ENCODE data around the gene ADRM1.

DNA sequence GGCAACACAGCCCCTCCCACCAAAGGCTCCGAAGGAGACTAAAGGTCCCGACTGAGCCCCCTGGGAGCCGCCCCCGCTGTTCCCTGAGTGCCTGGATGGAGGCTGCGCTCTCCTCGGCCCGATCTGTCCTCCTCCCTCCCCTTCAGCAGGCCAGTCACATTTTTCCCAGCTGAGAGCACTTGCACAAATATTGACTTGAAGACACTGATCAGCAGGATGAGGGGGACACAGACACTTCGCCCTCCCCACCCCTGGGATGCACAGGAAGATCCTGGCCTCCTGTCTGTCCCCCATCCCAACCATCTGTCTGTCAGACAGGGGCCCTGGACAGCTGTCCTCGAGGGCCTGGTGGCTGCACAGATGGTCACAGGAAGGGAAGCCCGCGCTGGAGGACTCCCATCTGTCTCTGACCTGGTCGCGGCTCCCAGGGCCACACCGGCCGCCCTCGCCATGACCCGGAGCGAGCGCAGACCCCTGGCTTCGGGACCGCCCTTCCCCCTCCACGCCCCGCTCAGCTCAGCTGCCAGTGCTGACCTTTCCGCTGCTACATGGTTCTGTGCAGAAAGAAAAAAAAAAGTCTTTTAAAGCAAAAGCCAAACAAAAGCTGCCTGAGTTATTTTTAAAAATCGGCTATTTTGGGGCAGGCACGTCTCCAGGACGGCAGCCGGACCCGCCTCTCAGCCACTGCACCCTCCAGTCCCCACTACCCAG, 53.2 kb downstream of the ADRM1 start:
- TF ChIP-seq, protein P1, sequence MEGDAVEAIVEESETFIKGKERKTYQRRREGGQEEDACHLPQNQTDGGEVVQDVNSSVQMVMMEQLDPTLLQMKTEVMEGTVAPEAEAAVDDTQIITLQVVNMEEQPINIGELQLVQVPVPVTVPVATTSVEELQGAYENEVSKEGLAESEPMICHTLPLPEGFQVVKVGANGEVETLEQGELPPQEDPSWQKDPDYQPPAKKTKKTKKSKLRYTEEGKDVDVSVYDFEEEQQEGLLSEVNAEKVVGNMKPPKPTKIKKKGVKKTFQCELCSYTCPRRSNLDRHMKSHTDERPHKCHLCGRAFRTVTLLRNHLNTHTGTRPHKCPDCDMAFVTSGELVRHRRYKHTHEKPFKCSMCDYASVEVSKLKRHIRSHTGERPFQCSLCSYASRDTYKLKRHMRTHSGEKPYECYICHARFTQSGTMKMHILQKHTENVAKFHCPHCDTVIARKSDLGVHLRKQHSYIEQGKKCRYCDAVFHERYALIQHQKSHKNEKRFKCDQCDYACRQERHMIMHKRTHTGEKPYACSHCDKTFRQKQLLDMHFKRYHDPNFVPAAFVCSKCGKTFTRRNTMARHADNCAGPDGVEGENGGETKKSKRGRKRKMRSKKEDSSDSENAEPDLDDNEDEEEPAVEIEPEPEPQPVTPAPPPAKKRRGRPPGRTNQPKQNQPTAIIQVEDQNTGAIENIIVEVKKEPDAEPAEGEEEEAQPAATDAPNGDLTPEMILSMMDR (conservative IDR thresholded peaks at IDR 0.05; ENCODE audit: low read depth in 2 of 2), result no peak
- TF ChIP-seq, protein P2, sequence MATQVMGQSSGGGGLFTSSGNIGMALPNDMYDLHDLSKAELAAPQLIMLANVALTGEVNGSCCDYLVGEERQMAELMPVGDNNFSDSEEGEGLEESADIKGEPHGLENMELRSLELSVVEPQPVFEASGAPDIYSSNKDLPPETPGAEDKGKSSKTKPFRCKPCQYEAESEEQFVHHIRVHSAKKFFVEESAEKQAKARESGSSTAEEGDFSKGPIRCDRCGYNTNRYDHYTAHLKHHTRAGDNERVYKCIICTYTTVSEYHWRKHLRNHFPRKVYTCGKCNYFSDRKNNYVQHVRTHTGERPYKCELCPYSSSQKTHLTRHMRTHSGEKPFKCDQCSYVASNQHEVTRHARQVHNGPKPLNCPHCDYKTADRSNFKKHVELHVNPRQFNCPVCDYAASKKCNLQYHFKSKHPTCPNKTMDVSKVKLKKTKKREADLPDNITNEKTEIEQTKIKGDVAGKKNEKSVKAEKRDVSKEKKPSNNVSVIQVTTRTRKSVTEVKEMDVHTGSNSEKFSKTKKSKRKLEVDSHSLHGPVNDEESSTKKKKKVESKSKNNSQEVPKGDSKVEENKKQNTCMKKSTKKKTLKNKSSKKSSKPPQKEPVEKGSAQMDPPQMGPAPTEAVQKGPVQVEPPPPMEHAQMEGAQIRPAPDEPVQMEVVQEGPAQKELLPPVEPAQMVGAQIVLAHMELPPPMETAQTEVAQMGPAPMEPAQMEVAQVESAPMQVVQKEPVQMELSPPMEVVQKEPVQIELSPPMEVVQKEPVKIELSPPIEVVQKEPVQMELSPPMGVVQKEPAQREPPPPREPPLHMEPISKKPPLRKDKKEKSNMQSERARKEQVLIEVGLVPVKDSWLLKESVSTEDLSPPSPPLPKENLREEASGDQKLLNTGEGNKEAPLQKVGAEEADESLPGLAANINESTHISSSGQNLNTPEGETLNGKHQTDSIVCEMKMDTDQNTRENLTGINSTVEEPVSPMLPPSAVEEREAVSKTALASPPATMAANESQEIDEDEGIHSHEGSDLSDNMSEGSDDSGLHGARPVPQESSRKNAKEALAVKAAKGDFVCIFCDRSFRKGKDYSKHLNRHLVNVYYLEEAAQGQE (IDR thresholded peaks at IDR 0.05; ENCODE audit: unreplicated experiment), result no peak
- TF ChIP-seq POLR2AphosphoS5 (IDR thresholded peaks at IDR 0.05; ENCODE audit: low read depth) (no peak), EZH2 (IDR thresholded peaks at IDR 0.05; ENCODE audit: low read depth, unreplicated experiment) (no peak), JUNB (IDR thresholded peaks at IDR 0.05; ENCODE audit: unreplicated experiment) (no peak), EZH2phosphoT487 (IDR thresholded peaks at IDR 0.05; ENCODE audit: unreplicated experiment) (no peak), CREB1 (CRISPR knock-in tag; IDR thresholded peaks at IDR 0.05; ENCODE audit: low read depth) (no peak), NANOG (IDR thresholded peaks at IDR 0.05; ENCODE audit: borderline replicate concordance) (no peak)
- TF ChIP-seq, protein P3, sequence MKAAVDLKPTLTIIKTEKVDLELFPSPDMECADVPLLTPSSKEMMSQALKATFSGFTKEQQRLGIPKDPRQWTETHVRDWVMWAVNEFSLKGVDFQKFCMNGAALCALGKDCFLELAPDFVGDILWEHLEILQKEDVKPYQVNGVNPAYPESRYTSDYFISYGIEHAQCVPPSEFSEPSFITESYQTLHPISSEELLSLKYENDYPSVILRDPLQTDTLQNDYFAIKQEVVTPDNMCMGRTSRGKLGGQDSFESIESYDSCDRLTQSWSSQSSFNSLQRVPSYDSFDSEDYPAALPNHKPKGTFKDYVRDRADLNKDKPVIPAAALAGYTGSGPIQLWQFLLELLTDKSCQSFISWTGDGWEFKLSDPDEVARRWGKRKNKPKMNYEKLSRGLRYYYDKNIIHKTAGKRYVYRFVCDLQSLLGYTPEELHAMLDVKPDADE (IDR thresholded peaks at IDR 0.05), result no peak

Data from GM23338 (cell line).